GM10847 (cell line): Measurements from ENCODE around the gene L3MBTL4.

ENCODE experiments used
- POLR2A ChIP-seq: IDR thresholded peaks from 2 replicates; pipeline ENCODE4 v1.6.1; 2011; ENCODE audit not compliant: insufficient read length; ENCODE audit errors: extremely low read depth

Gene L3MBTL4

DNA sequence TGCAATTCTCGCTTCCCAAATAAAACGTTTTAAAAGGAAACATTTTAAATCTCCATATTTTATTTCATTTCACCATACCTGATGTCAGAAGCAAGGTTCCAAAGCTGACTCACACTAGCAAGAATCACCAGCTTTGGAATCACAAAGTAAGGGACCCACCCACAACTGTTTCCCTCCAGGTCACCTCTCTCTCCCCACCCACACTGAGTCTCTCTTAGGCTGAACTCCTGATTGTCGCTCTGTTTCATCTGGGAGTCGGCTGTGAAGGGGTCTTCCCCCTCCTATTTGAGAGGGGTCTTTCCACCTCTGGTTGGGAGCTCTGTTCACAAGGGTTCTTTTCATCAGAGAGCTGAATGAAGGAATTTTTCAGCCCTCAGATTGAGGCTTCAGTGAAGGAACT lies 128.1 kb downstream of the L3MBTL4 start:
- no peak for TF ChIP-seq POLR2A

DNA sequence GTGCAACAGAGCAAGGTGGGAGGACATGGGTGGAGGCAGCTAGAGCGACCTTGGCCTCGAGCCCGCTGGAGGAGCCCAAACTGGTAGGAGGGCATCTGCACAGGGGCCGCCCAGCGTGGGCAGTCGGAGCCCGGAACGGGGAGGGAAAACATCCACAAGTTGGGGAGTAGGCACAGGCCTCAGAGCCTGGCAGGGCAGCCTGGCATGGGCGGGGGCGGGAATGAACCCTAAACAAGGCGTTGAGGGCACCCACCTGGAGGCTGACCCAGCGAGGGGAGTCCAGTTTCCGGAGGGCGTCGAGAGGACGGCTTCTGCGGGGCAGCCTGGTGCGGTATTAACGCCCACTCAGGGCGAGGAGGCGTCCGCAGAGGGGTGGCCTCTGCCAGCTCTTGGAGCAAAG lies 129.9 kb downstream of the L3MBTL4 start:
- no peak for TF ChIP-seq POLR2A

- TF ChIP-seq POLR2A: no peak
Measured at GRCh38 chr18:6284300-6284699, 130.4 kb downstream of the L3MBTL4 start.

DNA sequence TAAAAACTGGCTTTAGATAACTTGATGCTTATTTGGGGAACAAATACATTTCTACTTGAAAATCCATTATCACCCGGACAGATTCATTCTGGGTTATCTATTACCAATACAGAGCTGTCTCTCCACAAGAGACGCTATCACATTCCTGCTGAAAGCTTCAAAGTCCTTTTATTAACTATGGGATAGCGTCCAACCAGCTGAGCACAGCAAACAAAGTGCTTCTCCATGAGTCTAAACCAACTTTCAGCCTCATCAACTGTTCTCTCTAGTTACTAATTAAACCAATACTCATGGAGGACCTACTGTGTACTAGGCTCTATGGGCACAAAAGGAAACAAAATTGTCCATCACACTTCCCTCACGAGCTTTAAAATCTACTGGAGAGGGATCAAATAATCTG lies 132.8 kb downstream of the L3MBTL4 start:
- no peak for TF ChIP-seq POLR2A

- no peak for TF ChIP-seq POLR2A
Measured at GRCh38 chr18:6280211-6280743, 134.4 kb downstream of the L3MBTL4 start.

DNA sequence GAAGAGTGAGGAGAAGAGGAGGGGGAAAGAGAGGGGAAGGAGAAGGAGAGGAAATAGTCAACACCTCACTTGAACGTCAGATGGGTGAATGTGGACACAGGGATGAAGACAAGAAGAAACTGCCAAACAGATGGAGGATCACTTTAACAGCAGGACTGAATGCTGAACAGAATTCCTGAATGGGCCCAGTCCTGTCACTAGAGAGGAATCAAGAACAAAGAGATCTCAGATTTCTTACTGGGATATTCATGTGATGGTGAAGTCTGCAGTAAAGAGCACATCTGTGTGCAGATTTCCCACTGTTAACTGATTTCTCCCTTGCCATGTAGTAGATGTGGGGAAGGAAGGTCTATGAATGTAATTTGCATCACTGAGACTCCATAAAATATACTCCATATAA lies 135.4 kb downstream of the L3MBTL4 start:
- no peak for TF ChIP-seq POLR2A

DNA sequence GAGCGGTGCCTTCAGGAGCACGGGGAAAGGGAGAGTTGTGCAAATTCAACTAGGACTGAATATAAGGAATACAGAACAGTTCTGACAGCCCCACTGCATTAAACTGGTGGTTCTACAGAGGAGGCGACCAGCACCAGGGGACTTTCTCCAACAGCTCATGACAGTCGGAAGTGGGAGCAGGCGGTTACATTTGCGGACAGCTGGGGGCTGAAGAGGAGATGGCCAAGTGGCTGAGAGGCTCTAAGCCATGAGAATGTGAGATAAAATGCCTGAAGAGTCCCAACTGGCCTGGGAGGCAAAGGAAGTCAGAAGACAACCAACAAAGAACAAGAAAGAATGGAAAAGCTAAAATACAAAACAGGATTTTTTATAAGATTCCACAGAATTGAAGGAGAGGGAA lies 141.3 kb downstream of the L3MBTL4 start:
- TF ChIP-seq POLR2A: no peak

DNA sequence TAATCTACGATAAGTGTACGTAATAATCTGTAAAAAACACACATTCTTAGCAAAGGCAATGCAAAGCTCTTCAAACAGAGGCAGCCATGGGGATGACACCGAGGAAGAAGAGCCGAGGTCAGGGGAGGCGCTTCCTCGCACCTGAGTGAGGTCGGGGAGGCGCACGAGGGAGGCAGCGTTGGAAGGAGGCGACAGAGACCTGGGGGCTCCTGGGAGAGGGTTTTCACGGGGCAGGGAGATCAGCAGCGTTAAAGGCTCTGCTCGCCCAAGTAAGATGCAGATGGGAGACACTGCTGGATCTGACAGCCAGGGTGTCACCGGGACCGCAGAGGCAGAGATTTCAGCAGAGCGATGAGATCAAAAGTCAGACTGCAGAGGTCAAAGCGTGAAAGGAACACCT lies 143.1 kb downstream of the L3MBTL4 start:
- TF ChIP-seq POLR2A: no peak

- TF ChIP-seq POLR2A: no peak
Measured at GRCh38 chr18:6270771-6271216, 143.9 kb downstream of the L3MBTL4 start.

DNA sequence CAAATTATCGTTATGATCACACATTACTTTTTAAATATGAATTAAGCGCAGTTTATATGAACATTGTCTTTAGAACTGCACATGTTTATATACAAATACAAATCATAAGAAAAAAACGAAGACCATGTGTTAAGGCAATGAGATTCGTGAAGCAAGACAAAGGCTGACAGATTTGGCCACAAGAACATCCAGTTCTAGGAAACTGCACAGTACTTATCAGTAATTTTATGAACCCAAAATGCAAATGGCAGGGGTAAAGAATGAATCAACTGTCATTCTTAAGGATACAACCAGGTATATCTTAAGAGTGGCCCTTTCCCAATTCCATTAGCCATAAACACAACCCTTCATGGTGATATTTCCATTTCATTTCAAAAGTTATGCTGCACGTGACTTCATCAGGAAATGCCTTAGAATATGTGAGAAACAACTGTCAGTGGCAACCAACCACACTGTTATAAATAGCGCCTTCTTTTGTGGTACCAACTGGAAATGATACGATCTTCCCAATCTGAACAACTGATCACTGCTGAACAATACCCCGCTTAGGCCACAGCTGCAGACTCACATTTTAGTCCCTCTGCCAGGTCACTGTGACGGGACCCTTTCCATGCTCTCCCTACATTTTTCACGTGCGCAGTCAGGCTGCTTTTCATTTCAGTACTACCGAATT lies 144.9 kb downstream of the L3MBTL4 start:
- no peak for TF ChIP-seq POLR2A

DNA sequence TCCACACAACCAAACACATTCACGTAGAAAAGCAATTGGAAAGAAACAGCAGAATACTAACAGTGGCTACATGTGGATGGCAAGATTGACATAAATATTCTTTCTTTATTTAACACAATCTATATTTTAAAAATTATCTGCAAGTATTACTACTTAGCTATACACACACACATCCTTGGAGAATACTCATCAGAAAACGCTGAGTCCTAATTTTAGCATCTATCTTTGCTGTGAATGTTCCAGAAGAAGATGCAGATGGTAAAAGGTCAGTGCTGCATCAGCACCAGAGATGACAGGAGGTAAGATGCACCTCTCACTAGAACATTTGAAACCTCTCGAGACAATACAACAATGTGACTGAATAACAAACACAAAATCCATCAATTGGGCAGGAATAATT lies 148.5 kb downstream of the L3MBTL4 start:
- TF ChIP-seq POLR2A: no peak

GRCh38 chr18:6261938-6262337 lies 152.8 kb downstream of the L3MBTL4 start:
- no peak for TF ChIP-seq POLR2A

DNA sequence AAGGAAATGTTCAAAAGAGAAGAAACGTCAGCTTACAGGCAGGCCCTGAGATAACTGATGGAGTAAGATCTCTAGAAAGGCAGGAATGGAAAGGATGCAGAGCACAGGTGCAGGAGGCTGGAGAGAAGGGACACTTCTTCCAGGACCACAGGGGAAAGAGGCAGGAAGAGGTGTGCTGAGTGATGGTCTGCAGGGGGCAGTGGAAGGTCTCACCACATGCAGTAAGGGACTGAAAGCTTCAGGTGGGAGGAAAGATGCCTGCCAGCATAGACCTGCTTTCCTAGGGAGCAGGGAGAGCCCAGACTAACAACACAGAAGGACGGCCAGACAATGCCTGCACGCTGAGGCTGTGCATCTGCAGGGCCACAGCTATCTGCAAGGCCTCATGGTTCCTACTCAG lies 156.8 kb downstream of the L3MBTL4 start:
- no peak for TF ChIP-seq POLR2A

DNA sequence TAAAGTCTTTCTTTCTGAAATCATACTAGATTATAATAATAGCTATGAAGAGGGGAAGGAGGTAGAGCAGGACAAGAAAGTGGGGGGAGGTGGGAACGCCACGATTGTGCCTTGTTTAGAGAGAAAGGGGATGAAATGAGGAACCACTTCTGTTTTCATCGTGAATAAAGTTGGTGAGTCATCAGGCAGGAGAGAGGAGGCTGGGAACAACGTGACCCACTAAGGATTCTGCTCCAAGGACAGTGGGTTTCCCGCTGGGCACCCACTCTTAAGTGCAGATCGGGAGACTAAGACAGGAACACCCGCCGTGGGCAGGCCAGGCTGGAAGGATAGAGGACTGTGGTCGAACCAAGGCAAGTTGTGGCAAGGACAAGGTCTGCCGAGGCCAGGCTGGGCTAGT lies 158.2 kb downstream of the L3MBTL4 start:
- no peak for TF ChIP-seq POLR2A

DNA sequence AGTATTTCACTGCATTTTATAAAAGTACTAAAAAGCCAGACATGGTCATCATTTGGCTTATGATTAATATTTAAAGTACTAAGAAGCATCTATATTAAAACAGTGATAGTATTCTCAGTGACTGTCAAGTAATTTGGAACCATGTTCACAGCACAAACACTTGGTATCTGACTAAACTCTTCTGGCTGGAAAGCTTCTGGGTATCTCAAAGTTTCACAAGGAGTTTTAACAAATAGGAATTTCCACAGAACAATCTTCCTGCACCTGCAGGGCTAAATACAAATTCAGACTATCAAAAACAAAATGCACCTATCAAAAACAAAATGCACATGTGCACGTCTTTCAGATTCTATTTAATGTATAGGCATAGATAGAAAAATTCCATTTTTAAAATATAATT lies 158.8 kb downstream of the L3MBTL4 start:
- TF ChIP-seq POLR2A: no peak

DNA sequence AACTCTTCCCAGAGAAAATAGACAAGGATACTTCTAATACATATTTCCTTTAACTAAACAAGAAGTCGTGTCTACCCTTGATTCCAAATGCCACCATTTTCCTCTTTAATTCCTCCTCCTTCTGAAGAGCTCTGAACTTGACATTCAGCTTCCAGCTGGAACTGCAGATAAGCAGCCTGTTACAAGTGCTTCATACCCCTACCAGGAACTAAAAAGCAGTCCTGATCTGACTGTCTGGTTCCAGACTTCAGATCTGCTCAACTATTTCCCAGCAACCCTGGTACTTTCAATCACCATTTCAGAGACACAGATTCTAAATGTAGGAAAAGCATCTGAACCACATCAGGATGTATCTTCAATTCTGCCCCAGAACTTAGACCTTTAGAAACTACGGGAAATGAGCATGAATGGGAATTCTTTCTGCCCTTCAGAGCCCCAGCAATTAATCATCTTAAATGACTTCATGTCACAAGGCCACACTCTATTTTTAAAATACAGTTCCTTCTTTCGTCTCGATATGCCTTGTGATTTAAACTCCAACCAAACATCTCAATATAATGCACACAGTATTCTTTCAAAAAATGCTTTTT lies 159.5 kb downstream of the L3MBTL4 start:
- no peak for TF ChIP-seq POLR2A

DNA sequence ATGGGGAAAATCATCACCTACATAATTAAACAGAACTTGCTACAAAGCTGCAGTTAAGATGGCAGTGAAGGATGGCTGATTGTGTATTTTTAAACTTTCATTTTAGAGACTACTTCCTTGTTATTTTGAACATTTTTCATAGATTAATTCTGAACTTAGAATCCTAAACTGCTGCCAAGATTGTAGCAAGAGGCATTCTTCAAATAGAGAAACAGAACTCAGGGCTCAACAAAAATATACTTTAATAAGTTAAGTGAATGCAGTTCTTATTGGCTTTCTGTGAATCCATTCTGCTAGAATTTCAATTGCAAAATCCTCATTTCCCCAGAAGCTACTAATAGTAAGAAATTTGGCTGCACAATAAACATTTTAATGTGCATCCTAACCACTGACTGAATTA lies 160.3 kb downstream of the L3MBTL4 start:
- no peak for TF ChIP-seq POLR2A

DNA sequence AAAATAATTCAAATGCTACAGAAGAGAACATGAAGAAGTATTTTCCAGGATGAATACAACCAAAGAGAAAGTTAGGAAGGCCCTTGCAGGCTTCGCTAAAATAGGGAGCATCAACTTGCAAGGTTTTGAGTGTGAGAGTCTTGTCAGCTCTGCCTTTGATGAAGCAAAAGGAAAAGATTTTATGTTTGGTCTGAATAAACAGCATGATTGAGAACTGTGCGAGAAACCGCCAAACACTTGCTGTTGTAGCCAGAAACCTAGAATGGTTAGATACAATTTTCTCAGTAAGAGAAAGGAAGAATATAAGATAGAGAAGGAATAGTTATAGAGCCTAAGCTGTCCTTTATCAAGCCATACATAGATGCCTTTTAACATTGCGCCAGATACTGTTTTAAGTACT lies 163.6 kb downstream of the L3MBTL4 start:
- TF ChIP-seq POLR2A: no peak

- no peak for TF ChIP-seq POLR2A
Measured at GRCh38 chr18:6249788-6250187, 164.9 kb downstream of the L3MBTL4 start.
